ENCODE results near the gene PKIB.

PKIB gene

GRCh38 chr6:122758927-122759334 is 148.7 kb downstream of the PKIB start:
- H3K4me3 ChIP-seq (ENCODE audit: low read depth in 1 of 5, low read length in 5 of 5), result no peak overlapping the region
- no peak overlapping the region for H3K27ac ChIP-seq (ENCODE audit: low read depth, low read length)
- H3K36me3 ChIP-seq (ENCODE audit: control insufficient read depth in 5 of 5, insufficient read depth in 5 of 5, low read length in 5 of 5), result no peaks in the 10 kb centered on the region
- H3K9me3 ChIP-seq (ENCODE audit: control insufficient read depth in 5 of 5, low read length in 5 of 5), result no peaks in the 10 kb centered on the region
- H3K27me3 ChIP-seq (ENCODE audit: control insufficient read depth in 5 of 5, insufficient read depth in 4 of 5, low read length in 5 of 5), result no peaks in the 10 kb centered on the region
- H3K9ac ChIP-seq (ENCODE audit: low read length in 5 of 5), result no peak overlapping the region
- H3K4me1 ChIP-seq (ENCODE audit: control insufficient read depth in 5 of 5, insufficient read depth in 5 of 5, low read length in 5 of 5), result peaks cover 0 to 4% (median 0%) of the 10 kb centered on the region in 5 donors

DNA sequence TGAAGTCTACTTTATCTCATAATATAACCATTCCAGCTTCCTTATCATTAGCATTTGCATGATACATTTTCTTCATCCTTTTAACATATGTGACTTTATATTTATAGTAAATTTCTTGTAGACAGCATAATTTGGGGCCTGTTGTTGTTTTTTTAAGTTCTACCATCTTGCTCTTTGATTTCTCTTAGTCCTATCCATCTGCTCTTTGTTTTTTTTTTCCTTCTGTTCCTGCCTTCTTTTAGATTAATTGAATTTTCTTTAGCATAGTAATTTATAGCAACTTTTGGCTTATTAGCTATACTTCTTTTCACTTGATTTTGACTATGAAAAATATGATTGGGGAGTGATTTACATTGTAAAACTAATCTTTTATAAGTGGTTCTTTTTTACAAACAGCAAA is 150.1 kb downstream of the PKIB start:
- Histone ChIP-seq H3K4me1 (ENCODE audit: control insufficient read depth in 5 of 5, insufficient read depth in 5 of 5, low read length in 5 of 5) (no peaks in the 10 kb centered on the region), H3K9ac (ENCODE audit: low read length in 5 of 5) (no peak overlapping the region), H3K27ac (ENCODE audit: low read depth, low read length) (no peak overlapping the region), H3K27me3 (ENCODE audit: control insufficient read depth in 5 of 5, insufficient read depth in 4 of 5, low read length in 5 of 5) (no peaks in the 10 kb centered on the region), H3K4me3 (ENCODE audit: low read depth in 1 of 5, low read length in 5 of 5) (no peak overlapping the region), H3K9me3 (ENCODE audit: control insufficient read depth in 5 of 5, low read length in 5 of 5) (no peaks in the 10 kb centered on the region), H3K36me3 (ENCODE audit: control insufficient read depth in 5 of 5, insufficient read depth in 5 of 5, low read length in 5 of 5) (no peaks in the 10 kb centered on the region)

DNA sequence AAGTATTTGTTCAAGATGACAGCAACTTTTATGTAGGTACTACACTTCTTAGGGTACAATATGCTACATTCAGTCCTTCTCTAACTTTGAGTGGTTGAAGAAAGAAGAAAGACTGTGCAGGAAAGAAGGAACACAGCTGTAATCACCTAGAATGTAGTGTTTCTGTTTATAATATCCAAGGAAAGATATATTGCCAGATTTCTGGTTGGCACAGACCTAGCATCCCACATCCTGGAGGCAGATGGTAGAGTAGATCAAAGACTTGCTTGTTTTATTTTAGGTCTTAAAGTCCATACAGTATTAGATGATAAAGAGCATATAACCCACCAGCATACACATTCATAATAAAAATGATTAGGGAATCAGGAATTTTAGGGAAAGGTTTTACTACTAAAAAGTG is 156.1 kb downstream of the PKIB start:
- H3K4me1 ChIP-seq (ENCODE audit: control insufficient read depth in 5 of 5, insufficient read depth in 5 of 5, low read length in 5 of 5), result no peaks in the 10 kb centered on the region
- no peaks in the 10 kb centered on the region for H3K36me3 ChIP-seq (ENCODE audit: control insufficient read depth in 5 of 5, insufficient read depth in 5 of 5, low read length in 5 of 5)
- H3K9me3 ChIP-seq (ENCODE audit: control insufficient read depth in 5 of 5, low read length in 5 of 5), result no peaks in the 10 kb centered on the region
- no peaks in the 10 kb centered on the region for H3K27me3 ChIP-seq (ENCODE audit: control insufficient read depth in 5 of 5, insufficient read depth in 4 of 5, low read length in 5 of 5)
- H3K9ac ChIP-seq (ENCODE audit: low read length in 5 of 5), result no peak overlapping the region
- H3K27ac ChIP-seq (ENCODE audit: low read depth, low read length), result no peak overlapping the region
- no peak overlapping the region for H3K4me3 ChIP-seq (ENCODE audit: low read depth in 1 of 5, low read length in 5 of 5)

GRCh38 chr6:122770835-122771601 is 160.8 kb downstream of the PKIB start:
- H3K4me3 ChIP-seq (ENCODE audit: low read depth in 1 of 5, low read length in 5 of 5), result no peak overlapping the region
- no peaks in the 10 kb centered on the region for H3K9me3 ChIP-seq (ENCODE audit: control insufficient read depth in 5 of 5, low read length in 5 of 5)
- no peaks in the 10 kb centered on the region for H3K4me1 ChIP-seq (ENCODE audit: control insufficient read depth in 5 of 5, insufficient read depth in 5 of 5, low read length in 5 of 5)
- no peaks in the 10 kb centered on the region for H3K36me3 ChIP-seq (ENCODE audit: control insufficient read depth in 5 of 5, insufficient read depth in 5 of 5, low read length in 5 of 5)
- no peak overlapping the region for H3K9ac ChIP-seq (ENCODE audit: low read length in 5 of 5)
- no peak overlapping the region for H3K27ac ChIP-seq (ENCODE audit: low read depth, low read length)
- H3K27me3 ChIP-seq (ENCODE audit: control insufficient read depth in 5 of 5, insufficient read depth in 4 of 5, low read length in 5 of 5), result no peaks in the 10 kb centered on the region

DNA sequence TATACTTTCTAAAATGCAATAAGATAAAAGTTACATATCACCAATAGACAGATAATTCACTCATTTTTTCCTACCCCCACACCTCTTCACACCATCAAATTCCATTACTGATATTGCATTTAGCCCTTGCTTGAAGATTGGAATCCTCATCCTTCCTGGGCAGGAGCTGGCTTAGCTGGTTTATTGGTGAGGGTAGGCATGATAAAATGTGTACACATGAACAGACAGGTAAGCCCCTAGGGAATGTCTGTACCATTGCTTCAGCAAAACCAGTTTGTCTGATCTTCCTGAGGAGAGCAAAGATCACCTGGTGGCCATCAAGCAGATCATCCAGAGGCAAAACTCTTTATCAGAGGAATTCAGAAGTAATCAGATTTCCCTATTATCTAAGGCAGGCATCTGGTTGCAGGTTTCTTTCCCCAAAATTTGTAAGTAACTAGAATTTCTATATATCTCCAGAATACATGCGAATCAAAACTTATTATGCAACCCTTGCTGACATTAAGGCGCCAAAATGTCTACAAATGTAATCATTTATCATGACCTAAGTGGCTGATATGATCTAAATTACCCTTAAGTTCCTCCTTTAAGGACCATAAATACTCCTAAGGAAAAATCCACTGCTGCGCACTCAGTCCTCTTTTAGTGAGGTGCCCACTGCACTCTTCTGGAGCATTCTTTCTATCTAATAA is 162.7 kb downstream of the PKIB start:
- no peak overlapping the region for H3K9ac ChIP-seq (ENCODE audit: low read length in 5 of 5)
- no peaks in the 10 kb centered on the region for H3K9me3 ChIP-seq (ENCODE audit: control insufficient read depth in 5 of 5, low read length in 5 of 5)
- H3K27ac ChIP-seq (ENCODE audit: low read depth, low read length), result no peak overlapping the region

More for the DNA sequence above, 162.7 kb downstream of the PKIB start:
- Histone ChIP-seq H3K36me3 (ENCODE audit: control insufficient read depth in 5 of 5, insufficient read depth in 5 of 5, low read length in 5 of 5) (no peaks in the 10 kb centered on the region), H3K27me3 (ENCODE audit: control insufficient read depth in 5 of 5, insufficient read depth in 4 of 5, low read length in 5 of 5) (no peaks in the 10 kb centered on the region), H3K4me1 (ENCODE audit: control insufficient read depth in 5 of 5, insufficient read depth in 5 of 5, low read length in 5 of 5) (no peaks in the 10 kb centered on the region), H3K4me3 (ENCODE audit: low read depth in 1 of 5, low read length in 5 of 5) (no peak overlapping the region)
